ENCODE measurements around the gene CBR1.

DNA sequence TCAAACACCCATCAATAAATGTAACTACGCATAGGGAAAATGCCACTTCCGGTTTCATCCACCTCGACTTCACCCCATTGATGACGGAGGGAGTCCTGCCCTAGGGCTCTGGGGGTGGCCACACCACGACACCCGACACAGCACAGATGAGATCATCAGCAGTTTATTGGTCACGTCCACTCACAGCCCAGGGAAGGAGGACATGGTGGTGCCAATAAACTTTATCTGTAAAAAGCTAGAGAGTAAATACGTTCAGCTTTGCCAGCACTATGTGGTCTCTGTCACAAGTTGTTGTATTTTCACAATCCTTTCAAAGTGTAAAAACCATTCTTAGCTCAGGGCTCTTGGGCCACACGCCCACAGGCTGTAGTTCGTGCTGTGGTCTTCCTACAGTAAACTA is 25.8 kb upstream of the CBR1 start:
- TF ChIP-seq EP300 (IDR thresholded peaks at IDR 0.05) (no peak), POLR2A (IDR thresholded peaks at IDR 0.05) (no peak)
- TF ChIP-seq, protein P1, sequence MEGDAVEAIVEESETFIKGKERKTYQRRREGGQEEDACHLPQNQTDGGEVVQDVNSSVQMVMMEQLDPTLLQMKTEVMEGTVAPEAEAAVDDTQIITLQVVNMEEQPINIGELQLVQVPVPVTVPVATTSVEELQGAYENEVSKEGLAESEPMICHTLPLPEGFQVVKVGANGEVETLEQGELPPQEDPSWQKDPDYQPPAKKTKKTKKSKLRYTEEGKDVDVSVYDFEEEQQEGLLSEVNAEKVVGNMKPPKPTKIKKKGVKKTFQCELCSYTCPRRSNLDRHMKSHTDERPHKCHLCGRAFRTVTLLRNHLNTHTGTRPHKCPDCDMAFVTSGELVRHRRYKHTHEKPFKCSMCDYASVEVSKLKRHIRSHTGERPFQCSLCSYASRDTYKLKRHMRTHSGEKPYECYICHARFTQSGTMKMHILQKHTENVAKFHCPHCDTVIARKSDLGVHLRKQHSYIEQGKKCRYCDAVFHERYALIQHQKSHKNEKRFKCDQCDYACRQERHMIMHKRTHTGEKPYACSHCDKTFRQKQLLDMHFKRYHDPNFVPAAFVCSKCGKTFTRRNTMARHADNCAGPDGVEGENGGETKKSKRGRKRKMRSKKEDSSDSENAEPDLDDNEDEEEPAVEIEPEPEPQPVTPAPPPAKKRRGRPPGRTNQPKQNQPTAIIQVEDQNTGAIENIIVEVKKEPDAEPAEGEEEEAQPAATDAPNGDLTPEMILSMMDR (IDR thresholded peaks at IDR 0.05), result no peak
